Body of pancreas (tissue), 4 donors: Measurements from ENCODE around the gene CC2D2B.

ENCODE experiments used
- POLR2A ChIP-seq, 3 donors: fragments of 450-650 bp; IDR thresholded peaks; one replicate each; pipeline ENCODE4 v1.6.1; 2016; ENCODE audit warnings: antibody characterized with exemption in 3 of 3, mild to moderate bottlenecking in 2 of 3
- TF ChIP-seq, protein P1 (sequence below), 7 experiments: fragments of 450-650 bp in 4 of 7; fragments of 200-600 bp in 3 of 7; sonication (generic) in 3 of 7; IDR thresholded peaks; one replicate each; pipeline ENCODE4 v1.5.1; 2016 to 2019; ENCODE audit warnings: antibody characterized with exemption in 7 of 7

DNA sequence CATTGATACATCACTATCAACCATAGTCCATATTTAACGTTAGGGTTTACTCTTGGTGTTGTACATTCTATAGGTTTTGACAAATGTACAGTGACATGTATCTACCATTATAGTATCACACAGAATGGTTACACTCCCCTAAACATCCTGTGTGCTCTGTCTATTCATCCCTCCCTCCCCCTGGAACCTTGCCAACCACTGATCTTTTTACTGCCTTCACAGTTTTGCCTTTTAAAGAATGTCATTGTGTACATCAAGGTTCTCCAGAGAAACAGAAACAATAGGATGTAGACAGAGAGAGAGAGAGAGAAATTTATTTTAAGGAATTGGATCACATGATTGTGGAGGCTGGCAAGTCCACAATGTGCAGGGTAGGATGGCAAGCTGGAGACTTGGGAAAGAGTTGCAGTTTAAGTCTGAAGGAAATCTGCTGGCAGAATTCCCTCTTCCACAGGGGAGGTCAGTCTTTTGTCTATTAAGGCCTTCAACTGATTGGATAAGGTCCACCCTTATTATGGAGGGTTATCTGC is 90.5 kb downstream of the CC2D2B start:
- TF ChIP-seq, protein P1, sequence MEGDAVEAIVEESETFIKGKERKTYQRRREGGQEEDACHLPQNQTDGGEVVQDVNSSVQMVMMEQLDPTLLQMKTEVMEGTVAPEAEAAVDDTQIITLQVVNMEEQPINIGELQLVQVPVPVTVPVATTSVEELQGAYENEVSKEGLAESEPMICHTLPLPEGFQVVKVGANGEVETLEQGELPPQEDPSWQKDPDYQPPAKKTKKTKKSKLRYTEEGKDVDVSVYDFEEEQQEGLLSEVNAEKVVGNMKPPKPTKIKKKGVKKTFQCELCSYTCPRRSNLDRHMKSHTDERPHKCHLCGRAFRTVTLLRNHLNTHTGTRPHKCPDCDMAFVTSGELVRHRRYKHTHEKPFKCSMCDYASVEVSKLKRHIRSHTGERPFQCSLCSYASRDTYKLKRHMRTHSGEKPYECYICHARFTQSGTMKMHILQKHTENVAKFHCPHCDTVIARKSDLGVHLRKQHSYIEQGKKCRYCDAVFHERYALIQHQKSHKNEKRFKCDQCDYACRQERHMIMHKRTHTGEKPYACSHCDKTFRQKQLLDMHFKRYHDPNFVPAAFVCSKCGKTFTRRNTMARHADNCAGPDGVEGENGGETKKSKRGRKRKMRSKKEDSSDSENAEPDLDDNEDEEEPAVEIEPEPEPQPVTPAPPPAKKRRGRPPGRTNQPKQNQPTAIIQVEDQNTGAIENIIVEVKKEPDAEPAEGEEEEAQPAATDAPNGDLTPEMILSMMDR (IDR thresholded peaks at IDR 0.05), result no peak
- TF ChIP-seq POLR2A (IDR thresholded peaks at IDR 0.05), result no peak
